SH-SY5Y (cell line): ENCODE measurements around the gene TNFRSF4.

Source experiments
- GATA2 ChIP-seq: IDR thresholded peaks from 2 replicates; pipeline ENCODE4 v1.6.1; 2011; ENCODE audit warnings: mild to moderate bottlenecking, low read depth, low read length
- GATA3 ChIP-seq: IDR thresholded peaks from 2 replicates; pipeline ENCODE4 v1.6.1; 2011; ENCODE audit warnings: low read depth, mild to moderate bottlenecking, low read length, moderate library complexity

TNFRSF4 gene

GRCh38 chr1:1182491-1183220 lies 31.3 kb downstream of the TNFRSF4 start:
- no peak for TF ChIP-seq GATA3
- no peak for TF ChIP-seq GATA2

- no peak for TF ChIP-seq GATA3
- no peak for TF ChIP-seq GATA2
These were observed 32.0 kb downstream of the TNFRSF4 start for GRCh38 chr1:1181938-1182410.

GRCh38 chr1:1181129-1181937 lies 32.6 kb downstream of the TNFRSF4 start:
- TF ChIP-seq GATA3 (no peak), GATA2 (no peak)

GRCh38 chr1:1179983-1180861 lies 33.7 kb downstream of the TNFRSF4 start:
- TF ChIP-seq GATA3 (no peak), GATA2 (no peak)

- no peak for TF ChIP-seq GATA2
- no peak for TF ChIP-seq GATA3
These were observed 34.5 kb downstream of the TNFRSF4 start for GRCh38 chr1:1179346-1179982.

- TF ChIP-seq GATA3 (no peak), GATA2 (no peak)
These were observed 35.1 kb downstream of the TNFRSF4 start for GRCh38 chr1:1178794-1179331.

- TF ChIP-seq GATA3 (no peak), GATA2 (no peak)
These were observed 36.3 kb downstream of the TNFRSF4 start for GRCh38 chr1:1177452-1178206.

GRCh38 chr1:1176931-1177330 lies 37.0 kb downstream of the TNFRSF4 start:
- TF ChIP-seq GATA2 = no peak
- TF ChIP-seq GATA3 = no peak

- TF ChIP-seq GATA2 (no peak), GATA3 (no peak)
These were observed 38.5 kb downstream of the TNFRSF4 start for GRCh38 chr1:1175221-1176062.

GRCh38 chr1:1173793-1174415 lies 40.0 kb downstream of the TNFRSF4 start, which contains the start of gene TTLL10:
Gene TTLL10 (plus strand): TSS chr1:1173880. CDS start chr1:1179216, 5,336 bp downstream.
- TF ChIP-seq GATA3 (no peak), GATA2 (no peak)

- TF ChIP-seq GATA3 (no peak), GATA2 (no peak)
These were observed 40.7 kb downstream of the TNFRSF4 start for GRCh38 chr1:1173061-1173792.
